ENCODE results near the gene ITPR1.

The ITPR1 gene

GRCh38 chr3:4514321-4514720 is 21.2 kb downstream of the ITPR1 start:
- H3K9me3 Mint-ChIP-seq: no peaks in the 10 kb centered on the region
- ATAC-seq (no peak), DNase-seq (no peak)
- H3K27ac Mint-ChIP-seq: no peak overlapping the region
- H3K4me1 Mint-ChIP-seq: peaks cover 81% of the 10 kb centered on the region
- no peaks in the 10 kb centered on the region for H3K27me3 Mint-ChIP-seq
- no peak overlapping the region for H3K4me3 Mint-ChIP-seq

- H3K27ac Mint-ChIP-seq: no peak overlapping the region
- no peak overlapping the region for H3K4me3 Mint-ChIP-seq
Observed at GRCh38 chr3:4514916-4515315, 21.8 kb downstream of the ITPR1 start.

DNA sequence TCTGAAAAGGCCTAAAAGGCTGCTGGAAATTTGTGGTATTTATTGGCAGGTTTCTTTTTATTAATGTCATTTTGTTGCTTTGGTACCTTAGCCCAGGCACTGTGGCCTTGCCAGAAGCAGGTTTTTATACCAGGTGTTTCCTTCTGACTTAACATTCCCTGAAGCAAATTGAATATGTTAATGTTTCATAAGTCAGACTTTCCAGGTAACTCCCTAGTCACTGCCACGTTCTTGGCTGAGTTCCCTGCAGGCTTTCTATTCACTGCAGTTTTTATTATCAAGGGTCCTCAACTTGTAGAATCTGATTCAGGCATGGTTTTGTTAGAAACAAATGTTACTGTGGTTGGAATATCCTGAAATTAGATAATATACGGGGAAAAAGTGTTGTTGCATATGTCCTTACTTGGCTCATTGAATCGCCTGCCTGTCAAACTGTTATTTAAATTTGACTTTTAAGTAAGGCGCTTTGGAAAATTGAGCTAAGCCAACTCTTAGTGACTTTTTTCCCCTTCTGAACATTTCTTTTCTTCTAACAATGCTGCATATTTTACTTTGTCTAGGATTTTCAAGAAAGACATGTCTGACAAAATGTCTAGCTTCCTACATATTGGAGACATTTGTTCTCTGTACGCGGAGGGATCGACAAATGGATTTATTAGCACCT is 22.9 kb downstream of the ITPR1 start:
- no peaks in the 10 kb centered on the region for H3K9me3 Mint-ChIP-seq
- DNase-seq (no peak), ATAC-seq (no peak)
- H3K27ac Mint-ChIP-seq: no peak overlapping the region
- H3K27me3 Mint-ChIP-seq: no peaks in the 10 kb centered on the region
- peaks cover 71% of the 10 kb centered on the region for H3K4me1 Mint-ChIP-seq
- H3K4me3 Mint-ChIP-seq: no peak overlapping the region

More at GRCh38 chr3:4514916-4515315, 21.8 kb downstream of the ITPR1 start:
- no peak for DNase-seq
- no peak for ATAC-seq
- no peaks in the 10 kb centered on the region for H3K27me3 Mint-ChIP-seq
- H3K4me1 Mint-ChIP-seq: peaks cover 81% of the 10 kb centered on the region
- H3K9me3 Mint-ChIP-seq: no peaks in the 10 kb centered on the region

DNA sequence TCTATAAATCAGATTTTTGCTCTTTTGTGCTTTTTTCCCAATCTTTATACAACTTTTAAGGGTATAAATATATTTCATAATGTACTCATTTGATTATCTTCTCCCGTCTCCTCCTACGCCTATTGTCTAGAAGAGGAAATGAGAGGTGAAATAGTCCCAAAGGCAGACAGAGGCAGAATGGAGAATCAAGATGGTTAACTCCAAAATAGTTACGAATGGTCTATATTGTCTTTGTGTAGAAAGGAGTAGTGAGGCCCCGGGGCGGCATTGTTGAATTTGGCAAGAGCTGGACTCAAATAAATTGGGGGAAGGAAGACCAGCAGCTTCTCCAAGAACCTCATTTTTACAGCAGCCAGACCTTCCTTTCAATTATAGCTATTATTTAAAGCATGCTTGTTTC is 23.9 kb downstream of the ITPR1 start:
- Mint-ChIP-seq H3K4me1 (peaks cover 66% of the 10 kb centered on the region), H3K27ac (no peak overlapping the region), H3K4me3 (no peak overlapping the region), H3K27me3 (no peaks in the 10 kb centered on the region), H3K9me3 (no peaks in the 10 kb centered on the region)
- ATAC-seq (no peak), DNase-seq (no peak)

GRCh38 chr3:4517643-4518311 is 24.6 kb downstream of the ITPR1 start:
- H3K9me3 Mint-ChIP-seq: no peaks in the 10 kb centered on the region
- H3K4me1 Mint-ChIP-seq: peaks cover 61% of the 10 kb centered on the region
- peak overlapping the region in 1 of 2 donors; percentile 41 for H3K4me3 Mint-ChIP-seq
- ATAC-seq: no peak
- no peak for DNase-seq
- peak overlapping the region in 1 of 2 donors; percentile 79 for H3K27ac Mint-ChIP-seq
- no peaks in the 10 kb centered on the region for H3K27me3 Mint-ChIP-seq

- ATAC-seq: no peak
- H3K9me3 Mint-ChIP-seq: no peaks in the 10 kb centered on the region
- H3K27me3 Mint-ChIP-seq: no peaks in the 10 kb centered on the region
- no peak for DNase-seq
- peaks cover 58% of the 10 kb centered on the region for H3K4me1 Mint-ChIP-seq
- no peak overlapping the region for H3K27ac Mint-ChIP-seq
- H3K4me3 Mint-ChIP-seq: no peak overlapping the region
Observed at GRCh38 chr3:4520033-4520816, 27.1 kb downstream of the ITPR1 start.

DNA sequence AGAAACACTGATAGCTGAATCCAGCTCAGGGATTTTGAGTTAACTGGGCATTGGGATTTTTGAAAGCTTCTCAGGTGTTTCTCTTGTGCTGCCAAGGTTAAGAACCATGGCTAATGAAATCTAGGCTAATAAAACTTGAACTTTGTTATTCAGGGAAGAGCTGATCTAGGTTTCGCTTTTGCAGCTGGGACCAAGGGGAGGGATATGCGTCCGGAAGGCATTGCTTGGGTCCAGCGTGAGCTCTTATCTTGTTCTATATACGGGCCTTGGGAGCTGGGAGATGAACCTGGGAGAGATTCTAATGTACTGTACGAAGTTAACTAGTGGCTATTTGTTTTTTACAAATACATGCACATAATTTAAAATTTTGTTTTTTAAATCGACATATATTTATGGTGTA is 29.8 kb downstream of the ITPR1 start:
- no peaks in the 10 kb centered on the region for H3K9me3 Mint-ChIP-seq
- no peak for ATAC-seq
- no peak overlapping the region for H3K27ac Mint-ChIP-seq
- H3K27me3 Mint-ChIP-seq: no peaks in the 10 kb centered on the region
- H3K4me3 Mint-ChIP-seq: no peak overlapping the region
- peaks cover 47% of the 10 kb centered on the region for H3K4me1 Mint-ChIP-seq
- no peak for DNase-seq

DNA sequence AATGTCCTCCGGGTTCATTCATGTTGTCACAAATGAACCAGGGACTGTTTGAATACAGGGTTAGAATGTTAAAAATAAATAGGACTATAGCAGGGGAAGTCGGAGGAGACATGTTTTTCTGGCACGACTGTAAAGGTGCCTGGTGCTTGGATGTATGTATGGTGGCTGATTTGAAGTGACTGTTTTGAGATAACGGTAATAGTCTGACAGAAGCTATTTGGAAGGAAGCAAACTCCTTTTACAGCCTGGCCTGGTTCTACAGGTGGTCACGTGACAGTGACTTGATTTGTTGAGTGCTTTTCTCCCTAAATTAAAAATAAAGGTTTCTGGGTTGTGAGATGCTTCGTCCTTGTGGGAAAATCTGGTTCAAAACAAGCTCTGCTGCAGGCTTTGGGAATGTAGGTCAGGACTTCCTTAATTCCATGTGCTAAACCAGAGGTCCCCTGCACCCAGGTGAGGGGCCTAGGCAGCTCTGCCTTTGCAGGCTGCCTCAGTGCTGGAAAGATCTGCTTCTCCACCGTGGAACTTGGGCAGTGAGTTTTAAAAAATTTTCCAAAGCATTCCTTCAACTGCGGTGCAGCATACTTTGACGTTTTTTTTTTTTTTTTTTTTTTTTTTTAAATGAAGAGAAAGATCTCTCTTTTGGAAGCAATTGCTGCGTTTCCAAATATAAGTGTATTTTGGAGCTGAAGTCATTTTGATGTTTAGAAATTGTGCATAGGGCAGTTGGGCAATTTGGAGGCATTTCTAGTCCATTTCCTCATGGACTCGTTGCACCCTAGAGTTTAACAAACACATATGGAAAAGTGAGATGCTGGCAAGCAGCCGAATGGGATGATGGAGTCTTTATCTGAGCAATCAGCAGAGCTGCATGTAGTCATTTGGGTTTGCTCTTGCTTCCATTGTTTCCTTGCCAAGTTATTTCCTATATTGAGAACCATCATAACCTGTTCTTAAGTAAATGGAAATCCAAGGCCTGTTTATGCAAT is 30.9 kb downstream of the ITPR1 start:
- no peak overlapping the region for H3K27ac Mint-ChIP-seq
- ATAC-seq (no peak), DNase-seq (no peak)
- no peaks in the 10 kb centered on the region for H3K27me3 Mint-ChIP-seq
- H3K9me3 Mint-ChIP-seq: no peaks in the 10 kb centered on the region
- peaks cover 37% of the 10 kb centered on the region for H3K4me1 Mint-ChIP-seq
- no peak overlapping the region for H3K4me3 Mint-ChIP-seq

DNA sequence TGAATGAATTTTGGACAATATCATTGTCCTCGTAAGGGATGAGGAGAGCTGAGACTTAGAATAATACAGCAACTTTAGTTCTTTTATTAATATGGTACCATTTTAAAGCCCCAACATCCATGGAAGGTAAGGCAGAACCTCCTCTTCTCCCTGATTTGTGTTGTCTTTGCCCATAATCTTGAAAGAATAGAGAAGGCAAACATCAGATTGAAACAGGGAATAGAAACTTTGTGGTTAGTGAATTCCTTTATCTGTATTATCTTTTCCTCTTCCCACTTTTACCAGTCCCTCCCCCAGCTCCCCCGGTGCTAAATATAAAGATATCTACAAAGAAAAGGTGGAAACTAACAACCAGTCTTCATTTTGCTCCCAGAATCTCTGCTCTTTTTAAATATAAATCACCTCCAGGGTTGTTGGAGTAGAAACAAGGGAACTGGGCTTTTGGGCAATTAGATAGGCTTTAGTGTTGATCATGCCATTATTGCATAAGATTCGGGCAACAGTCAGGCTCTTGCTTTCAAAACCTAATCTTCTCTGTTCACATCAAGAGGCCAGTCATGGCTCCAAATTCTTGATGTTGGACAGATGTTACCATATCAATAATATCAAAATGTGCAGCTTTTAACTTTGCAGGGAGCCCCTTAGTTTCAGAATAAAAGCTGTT is 32.5 kb downstream of the ITPR1 start:
- ATAC-seq (no peak), DNase-seq (no peak)
- H3K27me3 Mint-ChIP-seq: no peaks in the 10 kb centered on the region
- no peak overlapping the region for H3K4me3 Mint-ChIP-seq
- no peaks in the 10 kb centered on the region for H3K9me3 Mint-ChIP-seq
- no peak overlapping the region for H3K27ac Mint-ChIP-seq
- H3K4me1 Mint-ChIP-seq: peaks cover 29% of the 10 kb centered on the region

GRCh38 chr3:4528320-4528719 is 35.2 kb downstream of the ITPR1 start:
- Mint-ChIP-seq H3K4me1 (peaks cover 40% of the 10 kb centered on the region), H3K9me3 (no peaks in the 10 kb centered on the region), H3K27me3 (no peaks in the 10 kb centered on the region), H3K4me3 (no peak overlapping the region), H3K27ac (no peak overlapping the region)
- DNase-seq: no peak
- ATAC-seq: no peak

GRCh38 chr3:4528819-4529600 is 35.9 kb downstream of the ITPR1 start:
- H3K4me3 Mint-ChIP-seq: no peak overlapping the region
- H3K27ac Mint-ChIP-seq: no peak overlapping the region
- no peak for DNase-seq
- no peaks in the 10 kb centered on the region for H3K27me3 Mint-ChIP-seq
- no peak for ATAC-seq
- no peaks in the 10 kb centered on the region for H3K9me3 Mint-ChIP-seq
- H3K4me1 Mint-ChIP-seq: peaks cover 44% of the 10 kb centered on the region

- H3K27ac Mint-ChIP-seq: no peak overlapping the region
- no peaks in the 10 kb centered on the region for H3K27me3 Mint-ChIP-seq
- H3K4me1 Mint-ChIP-seq: peaks cover 48% of the 10 kb centered on the region
- H3K9me3 Mint-ChIP-seq: no peaks in the 10 kb centered on the region
- H3K4me3 Mint-ChIP-seq: no peak overlapping the region
- DNase-seq (no peak), ATAC-seq (no peak)
Observed at GRCh38 chr3:4529876-4530588, 36.9 kb downstream of the ITPR1 start.

DNA sequence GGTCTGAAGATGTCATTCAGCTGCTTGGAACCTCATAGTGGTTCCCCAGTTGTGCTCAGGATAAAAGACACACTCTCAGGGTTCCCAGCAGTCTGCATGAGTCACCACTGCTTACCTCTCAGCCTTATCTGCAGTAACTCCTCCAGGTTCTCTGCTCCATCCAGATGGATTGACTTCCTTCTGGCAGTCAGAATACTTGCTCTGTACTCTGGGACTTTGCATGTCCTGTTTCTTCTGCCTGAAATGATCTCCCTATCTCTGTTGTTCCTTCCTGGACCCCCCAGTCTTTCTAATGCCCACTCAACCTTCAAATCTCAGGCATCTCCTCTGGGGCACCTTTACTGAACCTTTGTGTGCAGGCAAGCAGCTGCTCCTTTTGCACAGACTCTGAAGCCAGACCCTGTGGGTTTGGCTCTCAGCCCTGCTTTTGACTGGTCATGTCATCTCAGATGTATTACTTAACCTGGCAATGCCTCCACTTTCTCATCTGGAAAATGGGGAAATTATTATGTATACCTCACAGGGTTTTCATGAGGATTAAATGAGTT is 38.4 kb downstream of the ITPR1 start:
- no peak overlapping the region for H3K4me3 Mint-ChIP-seq
- peak overlapping the region in 1 of 2 donors; percentile 31 for H3K27ac Mint-ChIP-seq
- no peak for ATAC-seq
- no peaks in the 10 kb centered on the region for H3K27me3 Mint-ChIP-seq
- H3K4me1 Mint-ChIP-seq: peaks cover 41% of the 10 kb centered on the region
- no peak for DNase-seq
- H3K9me3 Mint-ChIP-seq: peaks cover 0 to 1% of the 10 kb centered on the region in 2 donors

Data from stimulated activated naive CD8-positive, alpha-beta T cell treated with anti-CD3 and anti-CD28 coated beads, Interleukin-15, amount 100 ng/mL, for 72 hours (primary cell).